Fibroblast of lung (primary cell): Measurements from ENCODE around the gene ONECUT3. TPM values are rescaled to one million over a fixed set of nuclear protein-coding genes. Genes with fewer than 3 reads are reported as not detected.

Experiments
- DNase-seq, 2 donors: peaks; one replicate each; pipeline versions ENCODE4 v3.0.0 to v3.0.0-alpha.2; 2010; ENCODE audit warnings: low read depth in 2 of 2
- H2AFZ ChIP-seq: 2 replicates; pipeline ENCODE4 v1.5.1; 2012; ENCODE audit warnings: low read length, control low read depth, inconsistent platforms
- H3K27ac ChIP-seq: 2 replicates; pipeline ENCODE4 v1.5.1; 2011; ENCODE audit warnings: low read length, control low read depth; ENCODE audit not compliant: insufficient read depth
- H3K27me3 ChIP-seq: 2 replicates; pipeline ENCODE4 v1.5.1; 2011; ENCODE audit warnings: mild to moderate bottlenecking, low read length; ENCODE audit not compliant: control insufficient read depth, insufficient read depth
- H3K36me3 ChIP-seq: 2 replicates; pipeline ENCODE4 v1.5.1; 2011; ENCODE audit warnings: low read length; ENCODE audit not compliant: control insufficient read depth, insufficient read depth
- H3K4me1 ChIP-seq: 2 replicates; pipeline ENCODE4 v1.5.1; 2011; ENCODE audit warnings: low read length; ENCODE audit not compliant: control insufficient read depth, insufficient read depth; ENCODE audit errors: extremely low read depth
- H3K4me2 ChIP-seq: 2 replicates; pipeline ENCODE4 v1.5.1; 2011; ENCODE audit warnings: low read length, control low read depth; ENCODE audit not compliant: insufficient read depth; ENCODE audit errors: extremely low read depth
- H3K4me3 ChIP-seq, 4 experiments: fragments of 200-600 bp in 1 of 4; sonication (generic) in 1 of 4; replicated peaks in 1 of 4; 2 replicates each; pipeline ENCODE4 v1.5.1; 2011 to 2016; ENCODE audit warnings: low read length in 4 of 4, low read depth in 3 of 4, mild to moderate bottlenecking in 3 of 4, control low read depth in 2 of 4, inconsistent platforms in 1 of 4, mixed read lengths in 1 of 4; ENCODE audit not compliant: insufficient read depth in 1 of 4; ENCODE audit errors: control extremely low read depth in 1 of 4
- H3K79me2 ChIP-seq: 2 replicates; pipeline ENCODE4 v1.5.1; 2012; ENCODE audit warnings: mild to moderate bottlenecking, low read length, inconsistent platforms; ENCODE audit not compliant: control insufficient read depth, insufficient read depth
- H3K9ac ChIP-seq: 2 replicates; pipeline ENCODE4 v1.5.1; 2011; ENCODE audit warnings: mild to moderate bottlenecking, low read length, control low read depth; ENCODE audit not compliant: insufficient read depth
- H3K9me3 ChIP-seq: 2 replicates; pipeline ENCODE4 v1.5.1; 2012; ENCODE audit warnings: low read depth, low read length; ENCODE audit not compliant: control insufficient read depth, insufficient read depth
- H4K20me1 ChIP-seq: 2 replicates; pipeline ENCODE4 v1.5.1; 2011; ENCODE audit warnings: low read length; ENCODE audit not compliant: control insufficient read depth, insufficient read depth; ENCODE audit errors: extremely low read depth
- CTCF ChIP-seq, 2 donors: IDR thresholded peaks in 1 of 2; conservative IDR thresholded peaks in 1 of 2; 1 replicate in 1 of 2; 2 replicates in 1 of 2; pipeline ENCODE4 v1.5.1; 2011 to 2012; ENCODE audit warnings: low read length in 2 of 2, control low read depth in 1 of 2, inconsistent platforms in 1 of 2, low read depth in 1 of 2, mild to moderate bottlenecking in 1 of 2
- EZH2 ChIP-seq: IDR thresholded peaks from 2 replicates; pipeline ENCODE4 v1.5.1; 2012; ENCODE audit warnings: low read length, control low read depth, mild to moderate bottlenecking; ENCODE audit errors: missing control alignments
- polyA plus RNA-seq, 2 donors: library from polyadenylated mRNA; depleted of rRNA in 1 of 2; stranded (reverse) in 1 of 2; unstranded in 1 of 2; fragments of >200 nt; gene quantifications; 2 replicates each; pipeline ENCODE4 v1.2.1, GENCODE V29; 2011 to 2012; ENCODE audit warnings: missing spikeins in 1 of 2
- total RNA-seq: library from RNA; depleted of rRNA; stranded (reverse); fragments of >200 nt; gene quantifications from 2 replicates; pipeline ENCODE4 v1.2.1, GENCODE V29; 2014

Gene ONECUT3
- total and polyA plus RNA-seq, 2 donors (not counting 1 experiment from before 2014, with no cell fraction given), result not detected

GRCh38 chr19:1823020-1823419, 69.7 kb downstream of the ONECUT3 start:
- Histone ChIP-seq H3K4me3 (no peak overlapping the region), H2AFZ (no peak overlapping the region), H3K79me2 (no peaks in the 10 kb centered on the region), H4K20me1 (no peaks in the 10 kb centered on the region), H3K9ac (no peak overlapping the region), H3K4me2 (no peak overlapping the region), H3K36me3 (peaks cover 17% of the 10 kb centered on the region), H3K27ac (no peak overlapping the region), H3K9me3 (no peaks in the 10 kb centered on the region), H3K27me3 (no peaks in the 10 kb centered on the region), H3K4me1 (peaks cover 5% of the 10 kb centered on the region)
- no peak for DNase-seq
- TF ChIP-seq EZH2 (no peak), CTCF (conservative IDR thresholded peaks at IDR 0.05 in 1 of 2, IDR thresholded peaks at IDR 0.05 in 1 of 2; ENCODE audit: low read depth in 1 of 2, low read length in 2 of 2) (no peak)

GRCh38 chr19:1823539-1824251, 70.4 kb downstream of the ONECUT3 start:
- Histone ChIP-seq H3K9me3 (no peaks in the 10 kb centered on the region), H3K9ac (no peak overlapping the region), H3K36me3 (peaks cover 14% of the 10 kb centered on the region), H3K79me2 (no peaks in the 10 kb centered on the region), H3K27me3 (no peaks in the 10 kb centered on the region), H4K20me1 (no peaks in the 10 kb centered on the region), H3K27ac (no peak overlapping the region), H2AFZ (no peak overlapping the region), H3K4me2 (no peak overlapping the region), H3K4me1 (peaks cover 5% of the 10 kb centered on the region), H3K4me3 (no peak overlapping the region)
- TF ChIP-seq CTCF (conservative IDR thresholded peaks at IDR 0.05 in 1 of 2, IDR thresholded peaks at IDR 0.05 in 1 of 2; ENCODE audit: low read depth in 1 of 2, low read length in 2 of 2), result no peak
- no peak for TF ChIP-seq EZH2
- no peak for DNase-seq

GRCh38 chr19:1824252-1824622, 70.9 kb downstream of the ONECUT3 start:
- H3K4me1 ChIP-seq, result peaks cover 5% of the 10 kb centered on the region
- no peak overlapping the region for H2AFZ ChIP-seq
- H3K36me3 ChIP-seq, result peaks cover 12% of the 10 kb centered on the region
- H3K27me3 ChIP-seq, result no peaks in the 10 kb centered on the region
- no peaks in the 10 kb centered on the region for H4K20me1 ChIP-seq
- no peak overlapping the region for H3K4me2 ChIP-seq
- no peaks in the 10 kb centered on the region for H3K9me3 ChIP-seq
- H3K4me3 ChIP-seq, result no peak overlapping the region
- no peak overlapping the region for H3K27ac ChIP-seq
- no peak for DNase-seq
- peaks cover 3% of the 10 kb centered on the region for H3K79me2 ChIP-seq
- no peak for TF ChIP-seq CTCF (conservative IDR thresholded peaks at IDR 0.05 in 1 of 2, IDR thresholded peaks at IDR 0.05 in 1 of 2; ENCODE audit: low read depth in 1 of 2, low read length in 2 of 2)
- no peak for TF ChIP-seq EZH2
- H3K9ac ChIP-seq, result no peak overlapping the region
